Stimulated activated CD4-positive, alpha-beta T cell treated with anti-CD3 and anti-CD28 coated beads, Interleukin-4, amount 100 ng/mL, for 24 hours (primary cell): ENCODE measurements around the gene ITSN1.
"Not testable (repeated sequence)": the region's sequence is repeated elsewhere in the genome, so short reads cannot be mapped to it uniquely, and the experiment has no call there.

Source experiments
- DNase-seq: peaks from one replicate; pipeline ENCODE4 v3.0.0-alpha.2; 2020

The ITSN1 gene

GRCh38 chr21:33844890-33845205 lies 202.5 kb downstream of the ITSN1 start:
- no peak for DNase-seq

- no peak for DNase-seq
Observed at GRCh38 chr21:33846141-33846540, 203.8 kb downstream of the ITSN1 start.

GRCh38 chr21:33847588-33848248 lies 205.4 kb downstream of the ITSN1 start:
- DNase-seq = no peak

- no peak for DNase-seq
Observed at GRCh38 chr21:33848249-33848953, 206.1 kb downstream of the ITSN1 start.

- DNase-seq = no peak
Observed at GRCh38 chr21:33849834-33850233, 207.5 kb downstream of the ITSN1 start.

- no peak for DNase-seq
Observed at GRCh38 chr21:33850401-33850800, 208.1 kb downstream of the ITSN1 start.

- no peak for DNase-seq
Observed at GRCh38 chr21:33850985-33851384, 208.7 kb downstream of the ITSN1 start.

- no peak for DNase-seq
Observed at GRCh38 chr21:33852485-33852884, 210.2 kb downstream of the ITSN1 start.

- DNase-seq = no peak
Observed at GRCh38 chr21:33854604-33855003, 212.3 kb downstream of the ITSN1 start.

GRCh38 chr21:33855190-33855589 lies 212.9 kb downstream of the ITSN1 start:
- DNase-seq = no peak

- DNase-seq = no peak
Observed at GRCh38 chr21:33856893-33857527, 214.7 kb downstream of the ITSN1 start.

- DNase-seq = no peak
Observed at GRCh38 chr21:33857846-33858666, 215.8 kb downstream of the ITSN1 start.

- no peak for DNase-seq
Observed at GRCh38 chr21:33858667-33859372, 216.5 kb downstream of the ITSN1 start.

GRCh38 chr21:33859373-33860102 lies 217.2 kb downstream of the ITSN1 start:
- DNase-seq = no peak

- no peak for DNase-seq
Observed at GRCh38 chr21:33860332-33860879, 218.1 kb downstream of the ITSN1 start.

GRCh38 chr21:33861125-33861524 lies 218.8 kb downstream of the ITSN1 start:
- no peak for DNase-seq

GRCh38 chr21:33863191-33863590 lies 220.9 kb downstream of the ITSN1 start:
- not testable (repeated sequence) for DNase-seq

- no peak for DNase-seq
Observed at GRCh38 chr21:33864150-33864549, 221.8 kb downstream of the ITSN1 start.

- DNase-seq = no peak
Observed at GRCh38 chr21:33865176-33865575, 222.9 kb downstream of the ITSN1 start.

GRCh38 chr21:33865996-33866575 lies 223.8 kb downstream of the ITSN1 start:
- DNase-seq = no peak

- no peak for DNase-seq
Observed at GRCh38 chr21:33866826-33867225, 224.5 kb downstream of the ITSN1 start.
